Measurements from ENCODE around the gene AHRR. TPM values are rescaled to one million over a fixed set of nuclear protein-coding genes. Genes with fewer than 3 reads are reported as not detected.

AHRR gene
- total and polyA plus RNA-seq, 8 donors: 0.63 to 47.8 (median 1.1) TPM; not detected in 1

DNA sequence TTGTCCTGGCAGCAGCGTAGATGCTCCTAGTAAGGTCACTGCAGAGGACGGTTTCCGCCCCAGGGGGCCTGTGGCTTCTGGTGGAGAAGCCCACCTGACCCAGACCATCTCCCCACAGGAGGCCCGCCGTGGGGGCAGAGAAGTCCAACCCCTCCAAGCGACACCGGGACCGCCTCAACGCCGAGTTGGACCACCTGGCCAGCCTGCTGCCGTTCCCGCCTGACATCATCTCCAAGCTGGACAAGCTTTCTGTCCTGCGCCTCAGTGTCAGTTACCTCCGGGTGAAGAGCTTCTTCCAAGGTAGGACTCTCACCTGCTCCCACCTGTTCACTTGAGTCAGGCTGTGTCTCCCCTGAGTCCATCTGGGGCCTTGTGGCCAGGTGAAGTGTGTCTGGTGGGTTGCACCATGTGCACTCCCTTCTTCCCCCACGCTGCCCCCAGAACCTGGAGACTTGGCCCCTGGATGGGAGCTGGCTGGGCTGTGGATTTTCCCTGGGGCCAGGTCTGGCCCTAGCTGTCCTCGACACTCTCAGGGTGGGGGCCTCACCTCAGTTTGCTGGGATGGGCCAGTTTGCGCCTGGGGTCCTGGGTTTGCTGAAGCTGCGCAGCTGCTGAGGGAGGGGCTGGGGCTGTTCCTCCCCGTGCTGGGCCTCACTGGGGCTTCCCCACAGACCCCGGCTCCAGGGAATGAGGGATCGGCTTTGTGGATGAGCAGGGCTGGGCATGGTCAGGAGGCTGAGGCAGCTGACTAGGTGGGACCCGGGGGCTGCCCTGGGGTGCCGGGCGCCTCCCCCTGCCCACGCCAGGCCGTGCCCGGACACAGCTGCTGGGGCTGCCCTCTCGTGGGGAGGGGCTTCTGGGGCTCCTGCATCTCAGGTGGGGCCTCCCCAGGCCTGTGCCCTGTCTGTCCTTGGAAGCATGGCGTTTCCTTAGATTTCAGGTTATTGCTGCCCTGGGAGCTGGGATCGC, 32.4 kb downstream of the AHRR start:
- H3K27ac ChIP-seq: no peak overlapping the region
- TF ChIP-seq EP300 (IDR thresholded peaks at IDR 0.05): no peak
- TF ChIP-seq, protein P1, sequence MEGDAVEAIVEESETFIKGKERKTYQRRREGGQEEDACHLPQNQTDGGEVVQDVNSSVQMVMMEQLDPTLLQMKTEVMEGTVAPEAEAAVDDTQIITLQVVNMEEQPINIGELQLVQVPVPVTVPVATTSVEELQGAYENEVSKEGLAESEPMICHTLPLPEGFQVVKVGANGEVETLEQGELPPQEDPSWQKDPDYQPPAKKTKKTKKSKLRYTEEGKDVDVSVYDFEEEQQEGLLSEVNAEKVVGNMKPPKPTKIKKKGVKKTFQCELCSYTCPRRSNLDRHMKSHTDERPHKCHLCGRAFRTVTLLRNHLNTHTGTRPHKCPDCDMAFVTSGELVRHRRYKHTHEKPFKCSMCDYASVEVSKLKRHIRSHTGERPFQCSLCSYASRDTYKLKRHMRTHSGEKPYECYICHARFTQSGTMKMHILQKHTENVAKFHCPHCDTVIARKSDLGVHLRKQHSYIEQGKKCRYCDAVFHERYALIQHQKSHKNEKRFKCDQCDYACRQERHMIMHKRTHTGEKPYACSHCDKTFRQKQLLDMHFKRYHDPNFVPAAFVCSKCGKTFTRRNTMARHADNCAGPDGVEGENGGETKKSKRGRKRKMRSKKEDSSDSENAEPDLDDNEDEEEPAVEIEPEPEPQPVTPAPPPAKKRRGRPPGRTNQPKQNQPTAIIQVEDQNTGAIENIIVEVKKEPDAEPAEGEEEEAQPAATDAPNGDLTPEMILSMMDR (IDR thresholded peaks at IDR 0.05): no peak
- TF ChIP-seq POLR2AphosphoS5 (IDR thresholded peaks at IDR 0.05): no peak
- TF ChIP-seq POLR2A (IDR thresholded peaks at IDR 0.05): no peak
- no peaks in the 10 kb centered on the region for H3K27me3 ChIP-seq
- 82 to 92% (median 89%) methylated on average over 18 to 30 of the region's 30 CpGs for WGBS, 5 donors
- H3K4me1 ChIP-seq: no peaks in the 10 kb centered on the region
- peaks cover 0 to 5% (median 0%) of the 10 kb centered on the region in 4 donors for H3K9me3 ChIP-seq
- DNase-seq: no peak
- intact Hi-C loops (cut with DNase I; ENCODE audit: low total_unique reads): no loop called here
- no peaks in the 10 kb centered on the region for H3K36me3 ChIP-seq
- H3K4me3 ChIP-seq: no peak overlapping the region

DNA sequence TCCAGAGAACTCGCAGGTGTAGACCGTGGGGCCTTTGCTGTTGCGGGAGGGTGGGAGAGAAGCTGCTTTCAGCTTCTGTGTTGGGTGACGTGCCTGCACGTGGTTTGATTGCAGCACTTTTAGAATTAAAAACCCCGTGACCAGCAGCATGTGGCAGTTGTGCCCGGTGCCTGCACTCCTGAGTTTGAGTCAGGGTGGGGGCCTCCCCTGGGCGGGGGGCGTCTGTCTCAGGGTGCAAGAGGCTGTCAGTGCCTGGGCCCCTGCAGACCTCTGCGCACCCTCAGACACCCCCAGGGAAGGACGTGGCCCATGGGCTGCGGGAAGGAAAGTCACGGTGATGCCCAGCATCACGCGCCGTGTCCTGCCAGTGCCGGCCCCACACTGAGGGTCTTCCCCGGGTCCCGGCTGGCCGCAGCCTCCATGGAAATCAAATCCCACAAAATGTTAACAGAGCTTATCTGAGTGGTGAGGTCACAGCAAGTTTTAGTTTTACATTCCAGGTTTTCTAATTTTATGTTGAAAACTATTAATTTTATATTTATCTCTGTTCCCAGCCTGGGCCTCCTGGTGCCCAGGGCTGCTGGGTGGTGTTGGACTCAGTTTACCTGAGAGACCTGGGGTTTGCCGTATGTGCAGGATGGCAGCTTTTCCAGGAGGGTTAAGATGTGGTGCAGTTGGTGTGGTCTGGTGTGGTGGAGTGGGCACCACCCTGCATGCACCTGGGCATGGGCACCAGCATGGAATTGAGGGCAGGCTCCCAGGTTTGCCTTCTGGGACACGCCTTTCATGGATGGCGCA, 33.3 kb downstream of the AHRR start:
- H3K9me3 ChIP-seq: peaks cover 0 to 5% (median 0%) of the 10 kb centered on the region in 4 donors
- H3K4me1 ChIP-seq: no peaks in the 10 kb centered on the region
- no peaks in the 10 kb centered on the region for H3K27me3 ChIP-seq
- no peak for DNase-seq
- intact Hi-C loops (cut with DNase I; ENCODE audit: low total_unique reads): no loop called here
- WGBS, 5 donors: 82 to 88% (median 84%) methylated on average over 19 to 23 of the region's 23 CpGs
- H3K27ac ChIP-seq: no peak overlapping the region
- H3K4me3 ChIP-seq: no peak overlapping the region
- no peaks in the 10 kb centered on the region for H3K36me3 ChIP-seq
- TF ChIP-seq POLR2A (IDR thresholded peaks at IDR 0.05) (no peak), EP300 (IDR thresholded peaks at IDR 0.05) (no peak), POLR2AphosphoS5 (IDR thresholded peaks at IDR 0.05) (no peak)
- TF ChIP-seq, protein P1 (IDR thresholded peaks at IDR 0.05): no peak

DNA sequence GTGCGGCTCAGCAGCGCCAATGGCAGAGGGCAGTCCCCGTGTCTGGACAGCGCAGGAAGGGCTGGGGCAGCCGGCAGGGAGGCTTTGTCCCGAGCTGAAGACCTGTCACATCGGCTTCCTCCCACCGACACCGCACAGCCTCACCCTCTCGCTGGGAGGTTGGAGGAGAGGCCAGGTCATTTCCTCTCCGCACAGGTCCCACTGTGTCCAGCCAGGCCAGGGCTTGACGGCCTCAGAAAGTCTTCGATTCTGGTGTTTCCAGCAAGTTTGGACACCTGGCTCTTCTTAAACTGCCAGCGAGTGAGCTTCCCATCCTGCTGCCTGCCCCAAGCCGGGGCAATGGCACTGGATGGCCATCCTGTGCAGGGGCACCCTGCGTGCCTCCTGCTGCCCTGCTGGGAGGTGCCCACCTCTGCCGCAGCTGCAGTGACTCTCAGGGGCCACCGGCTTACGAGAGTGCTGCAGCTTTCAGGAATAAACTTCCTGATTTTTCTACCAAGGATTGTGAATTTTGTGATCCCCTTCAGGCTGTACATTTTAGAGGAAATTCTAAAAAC, 33.9 kb downstream of the AHRR start:
- 85 to 93% (median 88%) methylated on average over 15 to 19 of the region's 19 CpGs for WGBS, 5 donors
- Histone ChIP-seq H3K4me3 (no peak overlapping the region), H3K36me3 (no peaks in the 10 kb centered on the region), H3K27ac (no peak overlapping the region), H3K4me1 (no peaks in the 10 kb centered on the region), H3K27me3 (no peaks in the 10 kb centered on the region), H3K9me3 (peaks cover 0 to 5% (median 0%) of the 10 kb centered on the region in 4 donors)
- intact Hi-C loops (cut with DNase I; ENCODE audit: low total_unique reads): no loop called here
- TF ChIP-seq EP300 (IDR thresholded peaks at IDR 0.05) (no peak), POLR2A (IDR thresholded peaks at IDR 0.05) (no peak), POLR2AphosphoS5 (IDR thresholded peaks at IDR 0.05) (no peak)
- TF ChIP-seq, protein P1 (IDR thresholded peaks at IDR 0.05): no peak
- DNase-seq: no peak

DNA sequence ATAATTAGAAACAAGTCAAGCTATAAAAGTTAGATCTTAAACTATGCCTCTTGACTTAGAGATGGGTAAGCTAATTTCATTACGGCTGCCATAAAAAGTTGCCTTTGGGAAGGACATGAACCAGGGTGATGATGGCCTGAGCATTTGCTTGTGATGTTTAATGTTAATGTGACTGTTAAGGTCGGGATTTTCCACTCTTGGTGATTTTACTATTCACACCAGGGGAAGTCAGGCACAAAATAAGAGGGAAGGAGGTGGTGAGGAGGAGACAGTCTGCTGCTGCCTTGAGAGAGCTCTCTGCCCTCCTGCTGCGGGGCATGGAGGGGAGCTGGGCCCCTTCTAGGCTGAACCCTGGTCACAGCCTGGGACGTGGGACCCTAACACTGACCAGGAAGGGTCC, 34.4 kb downstream of the AHRR start:
- peaks cover 0 to 4% (median 0%) of the 10 kb centered on the region in 4 donors for H3K9me3 ChIP-seq
- WGBS, 5 donors: 78 to 91% (median 89%) methylated on average over 4 of the region's 4 CpGs
- H3K27ac ChIP-seq: no peak overlapping the region
- intact Hi-C loops (cut with DNase I; ENCODE audit: low total_unique reads): no loop called here
- H3K4me1 ChIP-seq: no peaks in the 10 kb centered on the region
- H3K27me3 ChIP-seq: no peaks in the 10 kb centered on the region
- DNase-seq: no peak
- H3K36me3 ChIP-seq: no peaks in the 10 kb centered on the region
- H3K4me3 ChIP-seq: no peak overlapping the region
- TF ChIP-seq POLR2AphosphoS5 (IDR thresholded peaks at IDR 0.05) (no peak), EP300 (IDR thresholded peaks at IDR 0.05) (no peak)

Data from stomach (tissue), 9 donors.